HG03135 (cell line): ENCODE data around the gene MBD3L2B.
"Not testable (repeated sequence)": the region's sequence is repeated elsewhere in the genome, so short reads cannot be mapped to it uniquely, and the experiment has no call there.

Experiments
- ATAC-seq: cut with Tn5 transposase; IDR thresholded peaks from one replicate; pipeline ENCODE4 v1.9.1; 2021; ENCODE audit warnings: mild to moderate bottlenecking, moderate library complexity; ENCODE audit not compliant: unreplicated experiment

Gene MBD3L2B

GRCh38 chr19:7021331-7021730 is at the start of gene MBD3L2B:
Gene MBD3L2B (minus strand): TSS chr19:7021431. CDS start chr19:7021397, 34 bp downstream.
- not testable (repeated sequence) for ATAC-seq

- ATAC-seq, result peak; percentile 28
Observed at GRCh38 chr19:7069904-7070226, 48.6 kb upstream of the MBD3L2B start.

GRCh38 chr19:7069042-7069903 is 48.0 kb upstream of the MBD3L2B start, which contains the start of gene ZNF557:
Gene ZNF557 (plus strand): TSS chr19:7069703. CDS start chr19:7075075, 5,372 bp downstream.
- peak; percentile 93 for ATAC-seq

- no peak for ATAC-seq
Observed at GRCh38 chr19:7068599-7068998, 47.4 kb upstream of the MBD3L2B start.

- ATAC-seq, result no peak
Observed at GRCh38 chr19:7067716-7068115, 46.5 kb upstream of the MBD3L2B start.

- ATAC-seq, result not testable (repeated sequence)
Observed at GRCh38 chr19:7067122-7067521, 45.9 kb upstream of the MBD3L2B start.

- ATAC-seq, result no peak
Observed at GRCh38 chr19:7063764-7064418, 42.7 kb upstream of the MBD3L2B start.

GRCh38 chr19:7063339-7063738 is 42.1 kb upstream of the MBD3L2B start:
- no peak for ATAC-seq

GRCh38 chr19:7059977-7060376 is 38.7 kb upstream of the MBD3L2B start:
- not testable (repeated sequence) for ATAC-seq

- ATAC-seq, result not testable (repeated sequence)
Observed at GRCh38 chr19:7058576-7058975, 37.3 kb upstream of the MBD3L2B start, which contains the start of gene MBD3L3. Gene MBD3L3 (minus strand): TSS chr19:7058676. CDS start chr19:7058605, 71 bp downstream.

- ATAC-seq, result not testable (repeated sequence)
Observed at GRCh38 chr19:7056371-7056770, 35.1 kb upstream of the MBD3L2B start.

- ATAC-seq, result not testable (repeated sequence)
Observed at GRCh38 chr19:7055679-7056078, 34.4 kb upstream of the MBD3L2B start.

- not testable (repeated sequence) for ATAC-seq
Observed at GRCh38 chr19:7054635-7055368, 33.6 kb upstream of the MBD3L2B start.

GRCh38 chr19:7052896-7053295 is 31.7 kb upstream of the MBD3L2B start:
- ATAC-seq, result not testable (repeated sequence)

GRCh38 chr19:7051421-7051820 is 30.2 kb upstream of the MBD3L2B start:
- not testable (repeated sequence) for ATAC-seq

- ATAC-seq, result not testable (repeated sequence)
Observed at GRCh38 chr19:7049021-7049420, 27.8 kb upstream of the MBD3L2B start, which contains the start of gene MBD3L2. Gene MBD3L2 (plus strand): TSS chr19:7049321. CDS start chr19:7049374, 53 bp downstream.

- not testable (repeated sequence) for ATAC-seq
Observed at GRCh38 chr19:7041563-7041962, 20.3 kb upstream of the MBD3L2B start.

- ATAC-seq, result not testable (repeated sequence)
Observed at GRCh38 chr19:7040079-7040478, 18.8 kb upstream of the MBD3L2B start, which contains the start of gene MBD3L4. Gene MBD3L4 (minus strand): TSS chr19:7040179. CDS start chr19:7040144, 35 bp downstream.

GRCh38 chr19:7030278-7030677 is 9.0 kb upstream of the MBD3L2B start, which contains the start of gene MBD3L5:
Gene MBD3L5 (plus strand): TSS chr19:7030578. CDS start chr19:7030612, 34 bp downstream.
- not testable (repeated sequence) for ATAC-seq

- not testable (repeated sequence) for ATAC-seq
Observed at GRCh38 chr19:7028790-7029189, 7.6 kb upstream of the MBD3L2B start.

GRCh38 chr19:7018828-7019227 is 2.4 kb downstream of the MBD3L2B start:
- ATAC-seq, result no peak
